ENCODE data around the gene HINFP.
"Not testable (repeated sequence)": the region's sequence is repeated elsewhere in the genome, so short reads cannot be mapped to it uniquely, and the experiment has no call there.

Gene HINFP

GRCh38 chr11:119157063-119157462, 35.7 kb downstream of the HINFP start:
- no peak overlapping the region for H3K4me3 ChIP-seq (ENCODE audit: low read depth, low read length)
- TF ChIP-seq CTCF (IDR thresholded peaks at IDR 0.05; ENCODE audit: borderline replicate concordance, insufficient read depth, low read depth, low read length) = no peak

- no peak overlapping the region for H3K4me3 ChIP-seq (ENCODE audit: low read depth, low read length)
These were observed 37.1 kb downstream of the HINFP start for GRCh38 chr11:119158467-119158866.

GRCh38 chr11:119160151-119160550, 38.8 kb downstream of the HINFP start:
- no peak overlapping the region for H3K4me3 ChIP-seq (ENCODE audit: low read depth, low read length)
- no peak for TF ChIP-seq CTCF (IDR thresholded peaks at IDR 0.05; ENCODE audit: borderline replicate concordance, insufficient read depth, low read depth, low read length)

More at GRCh38 chr11:119158467-119158866, 37.1 kb downstream of the HINFP start:
- TF ChIP-seq CTCF (IDR thresholded peaks at IDR 0.05; ENCODE audit: borderline replicate concordance, insufficient read depth, low read depth, low read length) = no peak

- TF ChIP-seq CTCF (IDR thresholded peaks at IDR 0.05; ENCODE audit: borderline replicate concordance, insufficient read depth, low read depth, low read length) = no peak
- H3K4me3 ChIP-seq (ENCODE audit: low read depth, low read length) = no peak overlapping the region
These were observed 40.5 kb downstream of the HINFP start for GRCh38 chr11:119161871-119162270.

- H3K4me3 ChIP-seq (ENCODE audit: low read depth, low read length) = no peak overlapping the region
- TF ChIP-seq CTCF (IDR thresholded peaks at IDR 0.05; ENCODE audit: borderline replicate concordance, insufficient read depth, low read depth, low read length) = no peak
These were observed 45.1 kb downstream of the HINFP start for GRCh38 chr11:119166368-119167076.

GRCh38 chr11:119167077-119167458, 45.7 kb downstream of the HINFP start:
- H3K4me3 ChIP-seq (ENCODE audit: low read depth, low read length) = not testable (repeated sequence)

GRCh38 chr11:119167933-119168332, 46.6 kb downstream of the HINFP start:
- TF ChIP-seq CTCF (IDR thresholded peaks at IDR 0.05; ENCODE audit: borderline replicate concordance, insufficient read depth, low read depth, low read length) = no peak
- no peak overlapping the region for H3K4me3 ChIP-seq (ENCODE audit: low read depth, low read length)

Data from GM12875 (cell line).